B cell (primary cell): ENCODE measurements around the gene SPEF1. TPM values are rescaled to one million over a fixed set of nuclear protein-coding genes. Genes with fewer than 3 reads are reported as not detected.

Source experiments
- ATAC-seq: fragments of 200-7000 bp; cut with Tn5 transposase; one replicate; pipeline ENCODE4 v1.10.0; 2021; ENCODE audit warnings: low read depth, mild to moderate bottlenecking, moderate number of reproducible peaks, moderate library complexity
- CTCF ChIA-PET: fragments of 350-600 bp; sonication (Branson Sonifier 250); formaldehyde crosslinking; loops from one replicate; lab custom pipeline; 2021; ENCODE audit warnings: antibody characterized with exemption, inconsistent platforms; lab: Charles Lee
- POLR2A ChIA-PET: fragments of 350-600 bp; sonication (Branson Sonifier 250); formaldehyde crosslinking; loops from one replicate; lab custom pipeline; 2021; ENCODE audit warnings: antibody characterized with exemption; lab: Charles Lee
- DNase-seq: peaks from one replicate; pipeline ENCODE4 v3.0.0; 2013
- H2AFZ ChIP-seq: 2 replicates; pipeline ENCODE4 v1.6.1; 2012; ENCODE audit warnings: mild to moderate bottlenecking, low read depth, low read length; ENCODE audit not compliant: insufficient read depth, poor library complexity, severe bottlenecking
- H3K27ac ChIP-seq, 2 donors: 1 replicate in 1 of 2; 2 replicates in 1 of 2; pipeline ENCODE4 v1.5.1; 2012 to 2013; ENCODE audit warnings: low read length in 2 of 2, mild to moderate bottlenecking in 2 of 2, moderate library complexity in 1 of 2
- H3K27me3 ChIP-seq, 4 experiments: fragments of 200-600 bp in 1 of 4; sonication (generic) in 1 of 4; replicated peaks in 1 of 4; 1 replicate in 2 of 4; 2 replicates in 2 of 4; pipeline versions ENCODE4 v1.6.1 to v1.7.0; 2013 to 2016; ENCODE audit warnings: low read length in 3 of 4, mild to moderate bottlenecking in 2 of 4, mixed read lengths in 1 of 4, moderate library complexity in 1 of 4; ENCODE audit not compliant: insufficient read depth in 4 of 4, control insufficient read depth in 3 of 4; ENCODE audit errors: control extremely low read depth in 1 of 4
- H3K36me3 ChIP-seq, 2 experiments: replicated peaks in 1 of 2; 1 replicate in 1 of 2; 2 replicates in 1 of 2; pipeline versions ENCODE4 v1.6.1 to v1.7.1; 2013; ENCODE audit warnings: low read length in 1 of 2; ENCODE audit not compliant: insufficient read depth in 2 of 2, control insufficient read depth in 1 of 2; ENCODE audit errors: control extremely low read depth in 1 of 2, extremely low read depth in 1 of 2
- H3K4me1 ChIP-seq, 2 donors: fragments of 200-600 bp in 1 of 2; sonication (generic) in 1 of 2; 1 replicate in 1 of 2; 2 replicates in 1 of 2; pipeline versions ENCODE4 v1.5.1 to v1.6.1; 2013 to 2017; ENCODE audit warnings: low read length in 2 of 2; ENCODE audit not compliant: control insufficient read depth in 2 of 2, insufficient read depth in 2 of 2
- H3K4me2 ChIP-seq: replicated peaks from 2 replicates; pipeline ENCODE3; 2012; ENCODE audit warnings: mild to moderate bottlenecking, low read depth, low read length; ENCODE audit not compliant: poor library complexity, severe bottlenecking
- H3K4me3 ChIP-seq, 5 experiments: fragments of 200-600 bp in 1 of 5; sonication (generic) in 1 of 5; 1 replicate in 3 of 5; 2 replicates in 2 of 5; pipeline versions ENCODE4 v1.5.1 to v1.7.0; 2011 to 2016; ENCODE audit warnings: low read length in 4 of 5, mild to moderate bottlenecking in 4 of 5, low read depth in 2 of 5, control low read depth in 1 of 5, moderate library complexity in 1 of 5; ENCODE audit not compliant: insufficient read depth in 1 of 5; ENCODE audit errors: control extremely low read depth in 1 of 5, extremely low read depth in 1 of 5
- H3K79me2 ChIP-seq: fragments of 200-600 bp; sonication (generic); one replicate; pipeline ENCODE4 v1.6.0; 2016; ENCODE audit warnings: low read length; ENCODE audit not compliant: control insufficient read depth, insufficient read depth
- H3K9ac ChIP-seq: fragments of 200-600 bp; sonication (generic); 2 replicates; pipeline ENCODE4 v1.6.1; 2017; ENCODE audit warnings: mild to moderate bottlenecking, low read length, moderate library complexity
- H3K9me3 ChIP-seq, 3 donors: one replicate each; pipeline versions ENCODE4 v1.6.1 to v1.7.1; 2013; ENCODE audit warnings: low read length in 2 of 3; ENCODE audit not compliant: control insufficient read depth in 2 of 3, insufficient read depth in 1 of 3; ENCODE audit errors: control extremely low read depth in 1 of 3
- H4K20me1 ChIP-seq: 2 replicates; pipeline ENCODE4 v1.6.0; 2012; ENCODE audit warnings: mild to moderate bottlenecking, low read length; ENCODE audit not compliant: insufficient read depth, control insufficient read depth, poor library complexity, severe bottlenecking
- H3K27ac Mint-ChIP-seq: one replicate; pipeline ENCODE4 v1.8.0; 2021; ENCODE audit warnings: mixed read lengths
- H3K27me3 Mint-ChIP-seq: one replicate; pipeline ENCODE4 v1.8.0; 2021; ENCODE audit warnings: mixed read lengths
- H3K4me1 Mint-ChIP-seq: one replicate; pipeline ENCODE4 v1.8.0; 2021; ENCODE audit warnings: mixed read lengths
- H3K4me3 Mint-ChIP-seq: one replicate; pipeline ENCODE4 v1.8.0; 2021; ENCODE audit warnings: mixed read lengths
- H3K9me3 Mint-ChIP-seq: one replicate; pipeline ENCODE4 v1.8.0; 2022; ENCODE audit warnings: mixed read lengths; ENCODE audit not compliant: insufficient read depth
- EZH2 ChIP-seq: IDR thresholded peaks from 2 replicates; pipeline ENCODE4 v1.6.1; 2012; ENCODE audit warnings: borderline replicate concordance, low read depth, mild to moderate bottlenecking, moderate library complexity, low read length; ENCODE audit not compliant: insufficient read depth, poor library complexity, severe bottlenecking
- WGBS: methylation state at CpG from one replicate; pipeline ENCODE4 v1.1.5; 2013; ENCODE audit warnings: missing lambda C conversion rate; ENCODE audit not compliant: insufficient coverage; 5-methylcytosine and 5-hydroxymethylcytosine counted together
- intact Hi-C: fragments of 100-400 bp; cut with micrococcal nuclease; formaldehyde crosslinking; loops from one replicate; pipeline ENCODE4 v1.10.0; 2022
- polyA plus RNA-seq: library from polyadenylated mRNA; depleted of rRNA; stranded (reverse); fragments of >200 nt; gene quantifications from 2 replicates; pipeline ENCODE4 v1.2.3, GENCODE V29; 2012
- total RNA-seq, 2 donors: library from RNA; stranded (reverse); fragments of 120-200 nt in 1 of 2; gene quantifications; 1 replicate in 1 of 2; 2 replicates in 1 of 2; pipeline versions ENCODE4 v1.2.3 to v1.2.4, GENCODE V29; 2013 to 2022
- TF ChIP-seq, protein P1 (sequence below): fragments of 200-600 bp; IDR thresholded peaks from one replicate; pipeline ENCODE4 v1.8.0; 2022; ENCODE audit warnings: antibody characterized with exemption, mild to moderate bottlenecking

The SPEF1 gene
- total and polyA plus RNA-seq, 2 donors (not counting 1 experiment from before 2014, with no cell fraction given), result not detected

GRCh38 chr20:3784863-3785239 is 3.6 kb upstream of the SPEF1 start:
- Histone ChIP-seq H3K4me3 (no peak overlapping the region), H3K9me3 (peaks cover 0 to 3% (median 0%) of the 10 kb centered on the region in 3 donors), H3K27me3 (no peaks in the 10 kb centered on the region), H3K36me3 (peaks cover 0 to 2% of the 10 kb centered on the region in 2 experiments), H3K9ac (no peak overlapping the region), H4K20me1 (peaks cover 23% of the 10 kb centered on the region), H3K27ac (no peak overlapping the region), H3K79me2 (no peaks in the 10 kb centered on the region), H3K4me2 (peak overlapping the region; percentile 79), H3K4me1 (peaks cover 17 to 30% of the 10 kb centered on the region in 2 donors), H2AFZ (no peak overlapping the region)
- TF ChIP-seq, protein P1, sequence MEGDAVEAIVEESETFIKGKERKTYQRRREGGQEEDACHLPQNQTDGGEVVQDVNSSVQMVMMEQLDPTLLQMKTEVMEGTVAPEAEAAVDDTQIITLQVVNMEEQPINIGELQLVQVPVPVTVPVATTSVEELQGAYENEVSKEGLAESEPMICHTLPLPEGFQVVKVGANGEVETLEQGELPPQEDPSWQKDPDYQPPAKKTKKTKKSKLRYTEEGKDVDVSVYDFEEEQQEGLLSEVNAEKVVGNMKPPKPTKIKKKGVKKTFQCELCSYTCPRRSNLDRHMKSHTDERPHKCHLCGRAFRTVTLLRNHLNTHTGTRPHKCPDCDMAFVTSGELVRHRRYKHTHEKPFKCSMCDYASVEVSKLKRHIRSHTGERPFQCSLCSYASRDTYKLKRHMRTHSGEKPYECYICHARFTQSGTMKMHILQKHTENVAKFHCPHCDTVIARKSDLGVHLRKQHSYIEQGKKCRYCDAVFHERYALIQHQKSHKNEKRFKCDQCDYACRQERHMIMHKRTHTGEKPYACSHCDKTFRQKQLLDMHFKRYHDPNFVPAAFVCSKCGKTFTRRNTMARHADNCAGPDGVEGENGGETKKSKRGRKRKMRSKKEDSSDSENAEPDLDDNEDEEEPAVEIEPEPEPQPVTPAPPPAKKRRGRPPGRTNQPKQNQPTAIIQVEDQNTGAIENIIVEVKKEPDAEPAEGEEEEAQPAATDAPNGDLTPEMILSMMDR, result no peak
- no peak for TF ChIP-seq EZH2
- CTCF ChIA-PET, result interaction anchor here (3.3 to 6.4 kb wide), 2 partner anchors 17 to 35 kb away, joined by 19 to 84 read pairs; partner anchors contain the start of genes ADISSP and AP5S1
- intact Hi-C loops, result no loop called here
- WGBS, result 97% methylated on average over 5 of the region's 6 CpGs
- H3K9me3 Mint-ChIP-seq, result no peaks in the 10 kb centered on the region
- peak; percentile 27 for DNase-seq
- no peak overlapping the region for H3K27ac Mint-ChIP-seq
- peaks cover 44% of the 10 kb centered on the region for H3K4me1 Mint-ChIP-seq
- ATAC-seq, result no peak
- H3K27me3 Mint-ChIP-seq, result no peaks in the 10 kb centered on the region
- POLR2A ChIA-PET, result interaction anchor here (3.2 kb wide), 1 partner anchor 17 kb away, joined by 17 read pairs; the partner anchor contains the start of gene ADISSP
- peak overlapping the region; percentile 64 for H3K4me3 Mint-ChIP-seq

DNA sequence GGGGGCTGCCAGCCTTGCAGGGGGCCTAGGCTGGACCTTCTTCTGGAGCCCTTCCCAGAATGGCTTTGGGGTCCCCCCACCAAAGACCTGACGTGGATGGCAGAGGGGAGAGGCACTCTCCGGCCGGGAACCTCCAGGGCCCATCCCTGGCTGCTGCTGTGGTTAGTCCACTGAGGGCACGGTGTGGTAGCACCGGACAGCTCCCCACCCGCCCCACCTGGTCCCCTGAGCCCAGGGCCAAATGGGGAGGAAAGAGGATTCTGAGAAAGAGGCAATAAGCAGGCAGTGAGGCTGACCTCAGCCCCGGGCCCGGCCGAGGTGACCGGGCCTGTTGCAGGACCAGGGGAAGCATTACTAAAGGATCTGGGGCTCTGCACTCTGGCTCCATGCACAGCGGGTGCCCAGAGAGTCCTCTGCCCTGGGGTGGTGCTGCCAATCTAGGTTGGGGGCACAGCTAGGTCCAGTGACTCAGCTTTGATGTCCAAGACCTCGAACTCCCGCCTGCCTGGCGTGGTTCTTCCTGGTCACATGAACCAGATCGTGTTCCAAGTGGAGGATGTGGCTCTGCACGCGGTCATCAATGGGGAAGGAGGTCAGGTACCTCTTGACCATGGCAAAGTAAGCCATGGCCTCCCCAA is 3.1 kb upstream of the SPEF1 start:
- peaks cover 0 to 3% (median 0%) of the 10 kb centered on the region in 3 donors for H3K9me3 ChIP-seq
- peaks cover 0 to 2% of the 10 kb centered on the region in 2 experiments for H3K36me3 ChIP-seq
- TF ChIP-seq, protein P1, result no peak
- TF ChIP-seq EZH2, result no peak
- no peak overlapping the region for H3K27ac ChIP-seq
- Mint-ChIP-seq H3K27ac (peak overlapping the region; percentile 41), H3K4me3 (peak overlapping the region; percentile 64), H3K4me1 (peaks cover 50% of the 10 kb centered on the region), H3K9me3 (no peaks in the 10 kb centered on the region), H3K27me3 (no peaks in the 10 kb centered on the region)
- no peaks in the 10 kb centered on the region for H3K79me2 ChIP-seq
- CTCF ChIA-PET, result interaction anchor here (3.3 to 6.4 kb wide), 2 partner anchors 16 to 36 kb away, joined by 19 to 84 read pairs; partner anchors contain the start of genes ADISSP and AP5S1
- ATAC-seq (no peak), DNase-seq (no peak)
- intact Hi-C loops, result no loop called here
- peaks cover 0 to 3% (median under 1%) of the 10 kb centered on the region in 4 experiments for H3K27me3 ChIP-seq
- POLR2A ChIA-PET, result interaction anchor here (0.5 to 3.2 kb wide), 2 partner anchors 16 to 35 kb away, joined by 4 to 17 read pairs; partner anchors contain the start of gene ADISSP
- no peak overlapping the region for H3K4me2 ChIP-seq
- 90% methylated on average over 17 of the region's 17 CpGs for WGBS
- H3K4me3 ChIP-seq, result no peak overlapping the region
- peaks cover 23% of the 10 kb centered on the region for H4K20me1 ChIP-seq
- peaks cover 20 to 31% of the 10 kb centered on the region in 2 donors for H3K4me1 ChIP-seq
- no peak overlapping the region for H2AFZ ChIP-seq
- H3K9ac ChIP-seq, result no peak overlapping the region
